Omental fat pad (tissue), 4 donors: ENCODE data around the gene NOS3. TPM values are rescaled to one million over a fixed set of nuclear protein-coding genes. Genes with fewer than 3 reads are reported as not detected.
A peak's percentile ranks its signal among the peaks of the same experiment; 100 is the strongest.
"Not testable (repeated sequence)": the region's sequence is repeated elsewhere in the genome, so short reads cannot be mapped to it uniquely, and the experiment has no call there.

Experiments
- ATAC-seq: fragments of 150-250 bp; one replicate; pipeline ENCODE4 v1.9.1; 2016; ENCODE audit warnings: mild to moderate bottlenecking, moderate library complexity; ENCODE audit not compliant: low FRiP score
- DNase-seq: peaks from one replicate; pipeline ENCODE4 v3.0.0-alpha.2; 2019; ENCODE audit warnings: low spot score
- total RNA-seq, 4 donors: library from RNA; depleted of rRNA; stranded (reverse); fragments of >200 nt; gene quantifications; one replicate each; pipeline ENCODE4 v1.1.0, GENCODE V29; 2016
- TF ChIP-seq, protein P1 (sequence below), 3 donors: fragments of 450-650 bp; IDR thresholded peaks; one replicate each; pipeline ENCODE4 v1.5.1; 2016 to 2017; ENCODE audit warnings: antibody characterized with exemption in 3 of 3, mild to moderate bottlenecking in 3 of 3, moderate library complexity in 2 of 3

The NOS3 gene
- total RNA-seq, 4 donors from 2014 or later = 11.2 to 75.3 (median 25.2) TPM

DNA sequence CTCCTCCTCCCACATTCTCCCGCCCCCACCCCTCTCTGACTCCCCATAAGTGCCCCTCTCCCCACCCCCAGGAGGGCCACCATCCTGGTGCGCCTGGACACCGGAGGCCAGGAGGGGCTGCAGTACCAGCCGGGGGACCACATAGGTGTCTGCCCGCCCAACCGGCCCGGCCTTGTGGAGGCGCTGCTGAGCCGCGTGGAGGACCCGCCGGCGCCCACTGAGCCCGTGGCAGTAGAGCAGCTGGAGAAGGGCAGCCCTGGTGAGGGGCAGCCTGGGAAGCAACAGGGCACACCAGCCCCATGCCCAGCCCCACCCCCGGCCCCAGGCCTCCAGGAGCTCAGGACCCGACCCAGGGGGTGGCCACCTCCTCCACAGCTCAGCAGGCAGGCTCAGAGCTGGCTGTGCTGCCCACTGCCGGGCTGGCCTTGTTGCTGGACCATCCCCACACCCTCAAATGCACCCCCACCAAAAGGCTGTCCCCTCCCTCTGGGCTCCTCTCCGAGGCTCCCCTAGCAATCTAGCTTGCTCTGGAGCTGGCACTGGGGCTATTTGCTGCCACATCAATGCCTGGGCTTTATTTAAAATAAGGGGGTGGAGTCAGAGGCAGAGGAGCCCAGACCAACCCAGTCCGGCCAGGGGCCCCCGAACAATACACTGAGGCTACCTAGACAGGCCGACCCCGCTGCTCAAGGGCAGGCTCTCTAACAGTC, 18.7 kb downstream of the NOS3 start:
- TF ChIP-seq, protein P1, sequence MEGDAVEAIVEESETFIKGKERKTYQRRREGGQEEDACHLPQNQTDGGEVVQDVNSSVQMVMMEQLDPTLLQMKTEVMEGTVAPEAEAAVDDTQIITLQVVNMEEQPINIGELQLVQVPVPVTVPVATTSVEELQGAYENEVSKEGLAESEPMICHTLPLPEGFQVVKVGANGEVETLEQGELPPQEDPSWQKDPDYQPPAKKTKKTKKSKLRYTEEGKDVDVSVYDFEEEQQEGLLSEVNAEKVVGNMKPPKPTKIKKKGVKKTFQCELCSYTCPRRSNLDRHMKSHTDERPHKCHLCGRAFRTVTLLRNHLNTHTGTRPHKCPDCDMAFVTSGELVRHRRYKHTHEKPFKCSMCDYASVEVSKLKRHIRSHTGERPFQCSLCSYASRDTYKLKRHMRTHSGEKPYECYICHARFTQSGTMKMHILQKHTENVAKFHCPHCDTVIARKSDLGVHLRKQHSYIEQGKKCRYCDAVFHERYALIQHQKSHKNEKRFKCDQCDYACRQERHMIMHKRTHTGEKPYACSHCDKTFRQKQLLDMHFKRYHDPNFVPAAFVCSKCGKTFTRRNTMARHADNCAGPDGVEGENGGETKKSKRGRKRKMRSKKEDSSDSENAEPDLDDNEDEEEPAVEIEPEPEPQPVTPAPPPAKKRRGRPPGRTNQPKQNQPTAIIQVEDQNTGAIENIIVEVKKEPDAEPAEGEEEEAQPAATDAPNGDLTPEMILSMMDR (IDR thresholded peaks at IDR 0.05) = no peak
- DNase-seq (no peak), ATAC-seq (no peak)

DNA sequence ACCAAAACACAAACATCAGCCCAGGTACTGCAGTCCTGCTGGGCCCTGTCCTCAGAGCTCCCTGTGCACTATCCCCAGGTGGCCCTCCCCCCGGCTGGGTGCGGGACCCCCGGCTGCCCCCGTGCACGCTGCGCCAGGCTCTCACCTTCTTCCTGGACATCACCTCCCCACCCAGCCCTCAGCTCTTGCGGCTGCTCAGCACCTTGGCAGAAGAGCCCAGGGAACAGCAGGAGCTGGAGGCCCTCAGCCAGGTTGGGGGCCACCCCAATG, 19.2 kb downstream of the NOS3 start:
- DNase-seq = no peak
- TF ChIP-seq, protein P1 (IDR thresholded peaks at IDR 0.05) = no peak
- ATAC-seq = no peak

DNA sequence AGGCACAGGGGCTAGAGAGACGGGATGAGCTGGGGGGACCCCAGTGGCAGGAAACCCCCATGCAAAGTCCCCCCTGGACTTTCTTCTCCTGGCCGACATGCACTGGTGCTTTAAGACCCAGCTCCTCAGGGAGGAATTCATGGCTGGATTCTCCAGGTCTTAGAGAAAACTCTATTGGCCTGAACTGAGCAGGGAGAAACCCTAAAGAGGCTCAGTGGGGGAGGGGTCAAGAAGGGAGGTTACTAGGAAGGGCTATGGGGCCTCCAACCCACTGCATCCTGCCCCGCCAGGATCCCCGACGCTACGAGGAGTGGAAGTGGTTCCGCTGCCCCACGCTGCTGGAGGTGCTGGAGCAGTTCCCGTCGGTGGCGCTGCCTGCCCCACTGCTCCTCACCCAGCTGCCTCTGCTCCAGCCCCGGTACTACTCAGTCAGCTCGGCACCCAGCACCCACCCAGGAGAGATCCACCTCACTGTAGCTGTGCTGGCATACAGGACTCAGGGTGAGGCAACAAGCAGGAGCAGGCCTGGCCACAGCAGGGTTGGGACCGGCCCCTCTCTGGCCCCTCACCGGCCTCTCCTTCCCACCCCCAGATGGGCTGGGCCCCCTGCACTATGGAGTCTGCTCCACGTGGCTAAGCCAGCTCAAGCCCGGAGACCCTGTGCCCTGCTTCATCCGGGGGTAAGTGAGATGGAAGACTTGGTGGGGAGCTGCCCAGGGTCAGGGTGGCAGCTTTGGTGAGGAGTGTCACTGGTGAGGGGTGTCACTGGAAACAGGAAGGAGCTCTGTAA, 19.7 kb downstream of the NOS3 start:
- ATAC-seq (peak; percentile 46), DNase-seq (no peak)
- TF ChIP-seq, protein P1 (IDR thresholded peaks at IDR 0.05) = no peak

DNA sequence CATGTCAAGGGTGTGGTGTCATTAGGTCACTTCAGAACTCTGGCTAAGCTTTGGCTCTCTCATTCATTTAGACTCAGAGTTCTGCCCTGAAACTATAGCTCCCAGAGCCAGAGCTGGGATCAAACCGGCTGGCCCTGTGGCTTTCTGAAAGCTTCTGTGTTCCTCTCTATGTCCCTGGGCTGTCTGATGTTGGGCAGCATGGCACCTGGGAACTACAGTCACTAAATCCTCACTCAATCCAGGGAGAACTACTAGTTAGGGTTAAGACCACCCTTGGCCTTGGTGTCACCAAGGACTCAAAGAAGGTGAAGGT, 20.2 kb downstream of the NOS3 start:
- ATAC-seq (no peak), DNase-seq (no peak)
- TF ChIP-seq, protein P1 (IDR thresholded peaks at IDR 0.05) = no peak

DNA sequence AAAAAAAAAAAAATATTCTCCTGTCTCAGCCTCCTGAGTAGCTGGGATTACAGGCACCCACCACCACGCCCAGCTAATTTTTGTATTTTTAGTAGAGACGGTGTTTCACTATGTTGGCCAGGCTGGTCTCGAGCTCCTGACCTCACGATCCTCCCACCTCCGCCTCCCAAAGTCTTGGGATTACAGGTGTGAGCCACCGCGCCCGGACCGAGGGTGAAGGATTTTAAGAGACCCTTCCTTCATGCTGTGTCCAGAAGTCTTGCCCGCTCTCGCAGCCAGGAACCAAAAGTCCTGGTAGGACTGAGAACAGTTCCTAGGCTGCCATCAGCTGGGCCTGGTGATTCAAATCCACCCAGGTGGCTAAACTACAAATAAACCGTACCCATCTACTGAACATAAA, 20.8 kb downstream of the NOS3 start:
- DNase-seq, ATAC-seq: not testable (repeated sequence)

DNA sequence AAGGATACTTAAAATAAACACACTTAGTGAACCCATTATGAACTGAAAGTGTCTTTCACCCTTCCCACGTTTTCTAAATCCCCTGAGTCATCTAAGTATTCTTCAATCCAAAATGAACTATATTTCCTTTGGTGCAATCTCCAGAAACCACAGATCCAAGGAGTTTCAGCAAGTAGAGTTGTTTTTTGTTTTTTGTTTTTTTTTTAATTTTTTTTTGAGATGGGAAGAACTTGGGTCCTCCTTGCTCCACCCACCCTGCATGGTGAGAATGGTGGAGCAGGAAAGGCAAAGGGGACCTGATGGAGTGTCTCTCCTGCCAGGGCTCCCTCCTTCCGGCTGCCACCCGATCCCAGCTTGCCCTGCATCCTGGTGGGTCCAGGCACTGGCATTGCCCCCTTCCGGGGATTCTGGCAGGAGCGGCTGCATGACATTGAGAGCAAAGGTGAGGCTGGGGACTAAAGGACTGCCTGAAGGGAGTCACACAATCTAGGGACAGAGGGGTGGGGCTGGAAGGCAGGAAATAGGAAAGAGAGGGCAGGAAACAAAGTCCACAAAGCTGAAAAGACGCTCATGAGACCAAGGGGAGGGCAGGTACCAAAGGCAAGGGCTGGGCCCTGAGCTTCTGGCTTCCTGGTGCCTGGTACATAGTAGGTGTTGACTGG, 21.3 kb downstream of the NOS3 start:
- TF ChIP-seq, protein P1 (IDR thresholded peaks at IDR 0.05) = no peak
- DNase-seq = no peak
- ATAC-seq = no peak

DNA sequence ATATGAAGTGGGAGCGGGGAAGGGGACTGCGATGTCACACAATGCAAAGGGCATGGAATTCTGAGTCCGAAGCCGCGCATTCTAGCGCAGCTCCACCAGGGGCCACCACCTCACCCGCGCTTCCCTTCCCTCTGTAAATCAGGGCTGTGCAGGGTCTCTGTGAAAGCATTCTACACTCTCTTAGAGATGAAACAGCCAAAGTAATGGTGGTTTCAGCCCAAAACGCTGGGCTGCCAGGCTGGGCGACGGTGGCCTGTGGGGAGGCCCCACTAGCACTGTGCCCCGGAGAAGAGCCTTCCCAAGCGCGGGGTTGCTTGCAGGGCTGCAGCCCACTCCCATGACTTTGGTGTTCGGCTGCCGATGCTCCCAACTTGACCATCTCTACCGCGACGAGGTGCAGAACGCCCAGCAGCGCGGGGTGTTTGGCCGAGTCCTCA, 22.1 kb downstream of the NOS3 start:
- DNase-seq = no peak
- ATAC-seq = no peak

More for the DNA sequence above, 22.1 kb downstream of the NOS3 start:
- TF ChIP-seq, protein P1 (IDR thresholded peaks at IDR 0.05) = no peak
